Liver (tissue), 3 donors: ENCODE results near the gene PLEKHA7.

Experiments
- ATF3 ChIP-seq: IDR thresholded peaks from 2 replicates; pipeline ENCODE4 v1.6.1; 2016; ENCODE audit warnings: antibody characterized with exemption
- EGR1 ChIP-seq, 2 donors: IDR thresholded peaks; 2 replicates each; pipeline ENCODE4 v1.6.1; 2016 to 2018; ENCODE audit warnings: antibody characterized with exemption in 2 of 2, low read depth in 2 of 2
- FOXA1 ChIP-seq: IDR thresholded peaks from 2 replicates; pipeline ENCODE4 v1.6.1; 2016; ENCODE audit warnings: antibody characterized with exemption
- GABPA ChIP-seq, 2 donors: IDR thresholded peaks in 1 of 2; conservative IDR thresholded peaks in 1 of 2; 2 replicates each; pipeline ENCODE4 v1.6.1; 2016; ENCODE audit warnings: antibody characterized with exemption in 2 of 2, mild to moderate bottlenecking in 1 of 2, moderate library complexity in 1 of 2
- HNF4G ChIP-seq: IDR thresholded peaks from 2 replicates; pipeline ENCODE4 v1.6.1; 2016; ENCODE audit warnings: antibody characterized with exemption
- RAD21 ChIP-seq, 2 donors: IDR thresholded peaks; 2 replicates each; pipeline ENCODE4 v1.6.1; 2016; ENCODE audit warnings: antibody characterized with exemption in 2 of 2, mild to moderate bottlenecking in 2 of 2
- SP1 ChIP-seq: IDR thresholded peaks from 2 replicates; pipeline ENCODE4 v1.6.1; 2018; ENCODE audit warnings: antibody characterized with exemption, mild to moderate bottlenecking
- TAF1 ChIP-seq: conservative IDR thresholded peaks from 2 replicates; pipeline ENCODE4 v1.6.1; 2016; ENCODE audit warnings: antibody characterized with exemption, mild to moderate bottlenecking
- YY1 ChIP-seq: IDR thresholded peaks from 2 replicates; pipeline ENCODE4 v1.6.1; 2016; ENCODE audit warnings: antibody characterized with exemption, mild to moderate bottlenecking
- TF ChIP-seq, protein P1 (sequence below): fragments of 150-350 bp; IDR thresholded peaks from 2 replicates; pipeline ENCODE4 v1.5.1; 2017; ENCODE audit warnings: improper control_type of control experiment, low read depth, low read length; ENCODE audit not compliant: missing input control
- donor health status: healthy.
- donor health status: healthy.

DNA sequence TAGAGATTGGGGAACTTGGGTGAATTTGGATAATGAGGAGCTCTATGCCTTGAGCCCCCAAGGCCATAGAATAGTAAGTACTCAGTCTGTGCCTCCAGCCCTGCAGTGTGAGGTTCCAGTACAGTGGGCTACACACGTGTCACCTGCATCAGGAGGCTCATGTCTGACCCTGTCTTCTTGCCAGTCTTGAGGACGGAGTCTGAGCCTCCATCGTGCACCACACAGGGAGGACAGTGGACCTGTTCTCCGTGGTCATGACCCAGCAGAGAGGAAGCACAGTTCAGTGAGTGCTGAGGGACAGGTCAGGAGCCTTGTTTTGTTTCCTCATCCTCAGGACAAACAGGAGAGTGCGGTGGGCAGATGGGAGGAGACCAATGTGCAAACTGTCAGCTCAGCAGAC, 32.5 kb upstream of the PLEKHA7 start:
- TF ChIP-seq SP1 = no peak
- TF ChIP-seq YY1 = no peak
- TF ChIP-seq, protein P1, sequence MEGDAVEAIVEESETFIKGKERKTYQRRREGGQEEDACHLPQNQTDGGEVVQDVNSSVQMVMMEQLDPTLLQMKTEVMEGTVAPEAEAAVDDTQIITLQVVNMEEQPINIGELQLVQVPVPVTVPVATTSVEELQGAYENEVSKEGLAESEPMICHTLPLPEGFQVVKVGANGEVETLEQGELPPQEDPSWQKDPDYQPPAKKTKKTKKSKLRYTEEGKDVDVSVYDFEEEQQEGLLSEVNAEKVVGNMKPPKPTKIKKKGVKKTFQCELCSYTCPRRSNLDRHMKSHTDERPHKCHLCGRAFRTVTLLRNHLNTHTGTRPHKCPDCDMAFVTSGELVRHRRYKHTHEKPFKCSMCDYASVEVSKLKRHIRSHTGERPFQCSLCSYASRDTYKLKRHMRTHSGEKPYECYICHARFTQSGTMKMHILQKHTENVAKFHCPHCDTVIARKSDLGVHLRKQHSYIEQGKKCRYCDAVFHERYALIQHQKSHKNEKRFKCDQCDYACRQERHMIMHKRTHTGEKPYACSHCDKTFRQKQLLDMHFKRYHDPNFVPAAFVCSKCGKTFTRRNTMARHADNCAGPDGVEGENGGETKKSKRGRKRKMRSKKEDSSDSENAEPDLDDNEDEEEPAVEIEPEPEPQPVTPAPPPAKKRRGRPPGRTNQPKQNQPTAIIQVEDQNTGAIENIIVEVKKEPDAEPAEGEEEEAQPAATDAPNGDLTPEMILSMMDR = no peak
- no peak for TF ChIP-seq GABPA (IDR thresholded peaks at IDR 0.05 in 1 of 2, conservative IDR thresholded peaks at IDR 0.05 in 1 of 2)
- no peak for TF ChIP-seq HNF4G
- no peak for TF ChIP-seq TAF1
- no peak for TF ChIP-seq FOXA1
- no peak for TF ChIP-seq ATF3
- TF ChIP-seq EGR1 (IDR thresholded peaks at IDR 0.05; ENCODE audit: low read depth in 2 of 2) = no peak
- no peak for TF ChIP-seq RAD21 (IDR thresholded peaks at IDR 0.05)
